SJCRH30 (cell line): ENCODE measurements around the gene ZBTB43. TPM values are rescaled to one million over a fixed set of nuclear protein-coding genes. Genes with fewer than 3 reads are reported as not detected.

Experiments used
- total RNA-seq: library from RNA; depleted of rRNA; stranded (reverse); fragments of >200 nt; shearing (Covaris generic); gene quantifications from 2 replicates; pipeline ENCODE4 v1.2.3, GENCODE V29; 2014; rRNA removed

ZBTB43 gene
- total RNA-seq, 1 experiment from 2014 or later = 18.0 TPM

Other genes with a start within 250 kb of the ZBTB43 start
- 10.3 and 12.2 TPM in 2 replicates for gene LMX1B, start 191.1 kb upstream of the ZBTB43 start, total RNA-seq
- 21.6 and 23.5 TPM in 2 replicates for gene ZBTB34, start 55.6 kb downstream of the ZBTB43 start, total RNA-seq
- 1.8 and 2.3 TPM in 2 replicates for gene RALGPS1, start 109.7 kb downstream of the ZBTB43 start, total RNA-seq